H9 (cell line): ENCODE measurements around the gene CALR. TPM values are rescaled to one million over a fixed set of nuclear protein-coding genes. Genes with fewer than 3 reads are reported as not detected.
A peak's percentile ranks its signal among the peaks of the same experiment; 100 is the strongest.
"Not testable (repeated sequence)": the region's sequence is repeated elsewhere in the genome, so short reads cannot be mapped to it uniquely, and the experiment has no call there.

ENCODE experiments used
- DNase-seq: peaks from one replicate; pipeline ENCODE4 v3.0.0-alpha.2; 2017
- H2AFZ ChIP-seq: one replicate; pipeline ENCODE4 v1.6.1; 2013; ENCODE audit warnings: mild to moderate bottlenecking, low read length, control low read depth, moderate library complexity
- H2AK5ac ChIP-seq: 2 replicates; pipeline ENCODE4 v1.6.1; 2013; ENCODE audit warnings: low read length, control low read depth, mixed read lengths; ENCODE audit not compliant: insufficient read length
- H2BK120ac ChIP-seq: one replicate; pipeline ENCODE4 v1.6.1; 2013; ENCODE audit warnings: low read depth, mild to moderate bottlenecking, low read length, control low read depth, inconsistent platforms; ENCODE audit not compliant: poor library complexity, severe bottlenecking
- H2BK12ac ChIP-seq: 2 replicates; pipeline ENCODE4 v1.6.1; 2013; ENCODE audit warnings: low read length, control low read depth, mixed read lengths, low read depth; ENCODE audit not compliant: insufficient read length
- H2BK15ac ChIP-seq: 2 replicates; pipeline ENCODE4 v1.6.1; 2013; ENCODE audit warnings: low read depth, low read length, control low read depth
- H2BK20ac ChIP-seq: one replicate; pipeline ENCODE4 v1.6.1; 2013; ENCODE audit warnings: low read depth, mild to moderate bottlenecking, low read length, control low read depth, inconsistent platforms; ENCODE audit not compliant: poor library complexity, severe bottlenecking
- H2BK5ac ChIP-seq: 2 replicates; pipeline ENCODE4 v1.6.1; 2013; ENCODE audit warnings: low read length, control low read depth, mixed read lengths; ENCODE audit not compliant: insufficient read length
- H3K14ac ChIP-seq: 2 replicates; pipeline ENCODE4 v1.6.1; 2013; ENCODE audit warnings: low read length, control low read depth; ENCODE audit not compliant: insufficient read depth
- H3K18ac ChIP-seq: 2 replicates; pipeline ENCODE4 v1.6.1; 2013; ENCODE audit warnings: low read depth, mild to moderate bottlenecking, mixed read lengths, low read length, control low read depth; ENCODE audit not compliant: insufficient read length
- H3K23ac ChIP-seq: 2 replicates; pipeline ENCODE4 v1.6.1; 2013; ENCODE audit warnings: low read length, control low read depth, mixed read lengths, low read depth; ENCODE audit not compliant: insufficient read length
- H3K23me2 ChIP-seq: 2 replicates; pipeline ENCODE4 v1.6.1; 2013; ENCODE audit warnings: low read depth, mild to moderate bottlenecking, mixed read lengths, low read length, control low read depth; ENCODE audit not compliant: insufficient read length, poor library complexity, severe bottlenecking
- H3K27ac ChIP-seq: 2 replicates; pipeline ENCODE4 v1.5.1; 2013; ENCODE audit warnings: low read length, control low read depth, mixed read lengths, low read depth; ENCODE audit not compliant: insufficient read length
- H3K27me3 ChIP-seq: 2 replicates; pipeline ENCODE4 v1.6.1; 2013; ENCODE audit warnings: low read length, control low read depth, inconsistent platforms; ENCODE audit not compliant: insufficient read depth
- H3K4ac ChIP-seq: 2 replicates; pipeline ENCODE4 v1.6.1; 2013; ENCODE audit warnings: low read depth, mild to moderate bottlenecking, control low read depth, inconsistent platforms, low read length, moderate library complexity
- H3K4me1 ChIP-seq: 2 replicates; pipeline ENCODE4 v1.6.1; 2013; ENCODE audit warnings: low read length, control low read depth, inconsistent platforms; ENCODE audit not compliant: insufficient read depth
- H3K4me2 ChIP-seq: 2 replicates; pipeline ENCODE4 v1.6.1; 2013; ENCODE audit warnings: low read length, control low read depth, mixed read lengths; ENCODE audit not compliant: insufficient read length, insufficient read depth
- H3K56ac ChIP-seq: 2 replicates; pipeline ENCODE4 v1.6.1; 2013; ENCODE audit warnings: low read depth, mild to moderate bottlenecking, mixed read lengths, low read length, control low read depth; ENCODE audit not compliant: insufficient read length
- H3K79me1 ChIP-seq: 2 replicates; pipeline ENCODE4 v1.6.1; 2013; ENCODE audit warnings: low read depth, mild to moderate bottlenecking, moderate library complexity, low read length, control low read depth, inconsistent platforms; ENCODE audit not compliant: insufficient read depth, poor library complexity, severe bottlenecking
- H3K79me2 ChIP-seq: 2 replicates; pipeline ENCODE4 v1.6.1; 2013; ENCODE audit warnings: low read length, control low read depth, inconsistent platforms; ENCODE audit not compliant: insufficient read depth
- H3K9ac ChIP-seq: 2 replicates; pipeline ENCODE4 v1.6.1; 2013; ENCODE audit warnings: low read length, control low read depth, mixed read lengths; ENCODE audit not compliant: insufficient read length; ENCODE audit errors: extremely low read depth
- H3K9me3 ChIP-seq: one replicate; pipeline ENCODE4 v1.6.1; 2013; ENCODE audit warnings: low read depth, low read length, inconsistent platforms; ENCODE audit not compliant: control insufficient read depth
- H3T11ph ChIP-seq: one replicate; pipeline ENCODE4 v1.6.1; 2013; ENCODE audit warnings: mild to moderate bottlenecking, low read length, control low read depth, inconsistent platforms
- H4K20me1 ChIP-seq: one replicate; pipeline ENCODE4 v1.6.1; 2013; ENCODE audit not compliant: control insufficient read depth, insufficient read length, insufficient read depth
- H4K5ac ChIP-seq: 2 replicates; pipeline ENCODE4 v1.6.1; 2013; ENCODE audit warnings: low read depth, mild to moderate bottlenecking, mixed read lengths, low read length, control low read depth; ENCODE audit not compliant: insufficient read length
- H4K8ac ChIP-seq: replicated peaks from 2 replicates; pipeline ENCODE4 v1.6.1; 2013; ENCODE audit warnings: low read length, control low read depth, mixed read lengths, low read depth; ENCODE audit not compliant: insufficient read length
- H4K91ac ChIP-seq: 2 replicates; pipeline ENCODE4 v1.6.1; 2013; ENCODE audit warnings: low read depth, mild to moderate bottlenecking, moderate library complexity, mixed read lengths, low read length, control low read depth; ENCODE audit not compliant: insufficient read length
- H3K27ac Mint-ChIP-seq, 3 experiments: 2 replicates in 2 of 3; 3 replicates in 1 of 3; pipeline ENCODE4 v1.8.0; 2020 to 2021; ENCODE audit warnings: mixed read lengths in 3 of 3, mild to moderate bottlenecking in 1 of 3, moderate library complexity in 1 of 3
- H3K27me3 Mint-ChIP-seq: 2 replicates; pipeline ENCODE4 v1.8.0; 2021; ENCODE audit warnings: low read depth, mild to moderate bottlenecking, moderate library complexity, mixed read lengths
- H3K36me3 Mint-ChIP-seq, 3 experiments: 2 replicates in 2 of 3; 3 replicates in 1 of 3; pipeline ENCODE4 v1.8.0; 2020 to 2021; ENCODE audit warnings: low read depth in 3 of 3, mixed read lengths in 3 of 3; ENCODE audit not compliant: insufficient read depth in 1 of 3
- H3K4me1 Mint-ChIP-seq, 2 experiments: 2 replicates each; pipeline ENCODE4 v1.8.0; 2020; ENCODE audit warnings: mixed read lengths in 2 of 2
- H3K4me3 Mint-ChIP-seq, 2 experiments: 2 replicates in 1 of 2; 3 replicates in 1 of 2; pipeline ENCODE4 v1.8.0; 2020 to 2021; ENCODE audit warnings: mild to moderate bottlenecking in 2 of 2, mixed read lengths in 2 of 2, moderate library complexity in 1 of 2
- H3K9me3 Mint-ChIP-seq, 2 experiments: 2 replicates in 1 of 2; 3 replicates in 1 of 2; pipeline ENCODE4 v1.8.0; 2020; ENCODE audit warnings: mild to moderate bottlenecking in 2 of 2, mixed read lengths in 2 of 2, moderate library complexity in 1 of 2
- CTCF ChIP-seq: fragments of 200-600 bp; sonication (generic); conservative IDR thresholded peaks from 3 replicates; pipeline ENCODE4 v1.8.0; 2021; ENCODE audit warnings: antibody characterized with exemption, mild to moderate bottlenecking
- WGBS: extraction: QIAGEN DNeasy Blood & Tissue Kit; methylation state at CpG from one replicate; pipeline ENCODE4 v1.1.7; 2013; ENCODE audit warnings: missing lambda C conversion rate, low lambda C conversion rate, mixed read lengths; ENCODE audit not compliant: insufficient read length; ENCODE audit errors: extremely low coverage; 5-methylcytosine and 5-hydroxymethylcytosine counted together
- total RNA-seq: library from RNA; stranded (reverse); gene quantifications from 2 replicates; pipeline ENCODE4 v1.2.1, GENCODE V29; 2021

Gene CALR
- total RNA-seq, 1 experiment from 2014 or later, result 887 TPM

- Histone ChIP-seq H3T11ph (no peak overlapping the region), H4K20me1 (no peaks in the 10 kb centered on the region), H3K56ac (no peak overlapping the region), H3K4me1 (no peaks in the 10 kb centered on the region; the same call in 1 of the 2 replicates), H3K14ac (no peak overlapping the region), H2AK5ac (no peak overlapping the region), H3K9me3 (no peaks in the 10 kb centered on the region), H3K79me2 (no peaks in the 10 kb centered on the region; the same call in 1 of the 2 replicates), H3K9ac (no peak overlapping the region), H2BK15ac (no peak overlapping the region), H2BK12ac (no peak overlapping the region), H3K23me2 (no peaks in the 10 kb centered on the region), H3K23ac (no peak overlapping the region), H2BK120ac (no peak overlapping the region), H3K4me2 (no peak overlapping the region), H2AFZ (no peak overlapping the region), H3K27ac (no peak overlapping the region), H4K5ac (no peak overlapping the region), H2BK5ac (no peak overlapping the region), H2BK20ac (no peak overlapping the region), H4K8ac (no peak overlapping the region), H3K27me3 (no peaks in the 10 kb centered on the region), H3K79me1 (no peaks in the 10 kb centered on the region), H3K18ac (no peak overlapping the region), H3K4ac (no peak overlapping the region), H4K91ac (no peak overlapping the region)
- Mint-ChIP-seq H3K27me3 (no peaks in the 10 kb centered on the region), H3K9me3 (0 out of 5 replicates have a peak, but pooled peaks cover 0 to 3% of the 10 kb centered on the region in 2 experiments), H3K4me1 (peaks cover 19 to 34% of the 10 kb centered on the region in 2 experiments), H3K27ac (peak overlapping the region in 2 of 3 experiments; percentile 36 to 97; a peak in 2 of 7 replicates), H3K4me3 (no peak overlapping the region), H3K36me3 (peaks cover 42 to 78% (median 71%) of the 10 kb centered on the region in 3 experiments)
- no peak for TF ChIP-seq CTCF
- DNase-seq, result no peak
- WGBS, result no CpG with 5 or more reads among the region's 16 CpGs
Observed at GRCh38 chr19:12949363-12950283, 11.2 kb downstream of the CALR start.

GRCh38 chr19:12952050-12952449 is 13.6 kb downstream of the CALR start:
- not testable (repeated sequence) for H4K8ac ChIP-seq, H2AFZ ChIP-seq, H2BK5ac ChIP-seq, H3K27me3 Mint-ChIP-seq, H3K79me1 ChIP-seq, H4K20me1 ChIP-seq, H3K79me2 ChIP-seq, H3K9me3 Mint-ChIP-seq, H3K4ac ChIP-seq, H2AK5ac ChIP-seq, H2BK20ac ChIP-seq, H3K9me3 ChIP-seq, H3K9ac ChIP-seq, H3T11ph ChIP-seq, H2BK12ac ChIP-seq, DNase-seq, H3K27ac ChIP-seq, H4K5ac ChIP-seq, H3K23me2 ChIP-seq, H3K4me2 ChIP-seq, H3K18ac ChIP-seq, H3K56ac ChIP-seq, H3K27me3 ChIP-seq, H2BK120ac ChIP-seq, H3K23ac ChIP-seq, H4K91ac ChIP-seq, H2BK15ac ChIP-seq, H3K14ac ChIP-seq, H3K4me1 ChIP-seq
- H3K36me3 Mint-ChIP-seq, result peaks cover 49 to 80% (median 77%) of the 10 kb centered on the region in 3 experiments
- H3K4me1 Mint-ChIP-seq, result peaks cover 25 to 44% of the 10 kb centered on the region in 2 experiments
- peak overlapping the region in 1 of 2 experiments; percentile 38; a peak in 1 of 5 replicates for H3K4me3 Mint-ChIP-seq
- WGBS, result no CpG with 5 or more reads among the region's 6 CpGs
- H3K27ac Mint-ChIP-seq, result peak overlapping the region; percentile 23 to 85 (median 77); a peak in 3 of 7 replicates
